Measurements from ENCODE around the gene ACAP1.

The ACAP1 gene

DNA sequence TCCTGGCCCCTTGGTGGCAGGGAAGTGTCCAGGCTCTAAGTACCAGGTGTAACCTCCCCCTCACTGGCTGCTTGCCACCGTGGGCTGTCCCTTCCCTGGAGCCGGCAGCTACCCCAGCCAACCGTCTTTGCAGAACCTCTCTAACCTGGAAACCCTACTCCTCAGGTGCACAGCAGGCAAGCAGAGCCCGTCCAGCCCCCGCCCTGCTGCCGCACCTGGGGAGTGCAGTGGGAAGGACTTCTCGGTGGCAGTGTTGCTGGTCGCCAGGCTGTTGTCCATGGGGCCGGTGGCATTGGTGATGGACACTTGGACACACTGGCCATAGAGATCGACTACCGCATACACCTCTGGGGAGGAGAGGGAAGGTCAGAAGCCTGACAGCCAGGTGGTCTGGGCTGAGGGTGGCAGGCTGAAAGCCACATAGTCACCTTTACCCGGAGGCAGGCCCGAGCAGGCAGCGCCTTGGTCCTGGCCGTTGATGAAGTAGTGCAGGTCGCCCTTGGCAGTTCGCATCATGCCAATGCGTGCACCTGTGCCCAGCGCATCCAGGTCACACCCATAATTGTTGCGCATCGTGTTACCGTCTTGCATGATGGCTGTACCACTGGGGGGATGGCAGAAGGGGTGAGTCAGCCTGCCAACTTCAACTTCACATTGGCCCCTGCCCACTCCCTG is 13.7 kb upstream of the ACAP1 start:
- H3K36me3 Mint-ChIP-seq (ENCODE audit: low read depth) = peaks cover 25% of the 10 kb centered on the region

DNA sequence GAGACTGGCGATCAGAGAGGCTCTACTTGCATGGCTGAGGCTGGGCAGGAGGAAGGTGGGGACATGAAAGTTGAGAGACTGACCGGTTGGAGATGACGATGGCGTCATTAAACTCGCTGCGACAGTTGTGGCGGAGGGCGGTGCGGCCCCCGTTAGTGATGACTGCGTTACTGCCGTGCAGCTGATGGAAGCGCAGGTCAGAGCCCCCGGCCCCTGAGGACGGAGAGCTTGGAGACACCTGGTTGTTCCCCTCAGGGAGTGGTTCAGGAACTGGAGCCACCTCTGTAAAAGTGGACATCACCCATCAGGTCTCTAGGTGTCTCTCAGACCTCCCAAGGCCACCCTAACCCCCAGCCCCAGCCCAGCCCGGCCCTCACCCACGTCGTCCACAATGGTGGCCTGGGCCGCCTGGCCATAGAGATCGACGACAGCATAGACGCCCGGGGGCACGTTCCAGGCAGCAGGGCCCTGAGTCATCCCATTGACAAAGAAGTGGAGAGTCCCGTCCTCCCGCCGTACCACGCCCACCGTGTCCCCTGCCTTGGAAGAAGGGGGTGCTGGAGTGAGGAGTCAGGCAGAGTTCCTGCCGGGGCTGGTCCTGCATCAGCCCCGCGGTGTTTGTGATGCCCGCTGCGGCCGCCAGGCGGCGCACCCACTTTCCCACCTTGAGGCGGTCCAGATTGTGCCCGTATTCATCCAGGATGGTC is 12.4 kb upstream of the ACAP1 start:
- Mint-ChIP-seq H3K27me3 (ENCODE audit: low read depth, poor library complexity) (no peaks in the 10 kb centered on the region), H3K4me3 (no peak overlapping the region), H3K4me1 (peaks cover 16% of the 10 kb centered on the region), H3K9me3 (no peaks in the 10 kb centered on the region), H3K27ac (no peak overlapping the region), H3K36me3 (ENCODE audit: low read depth) (peaks cover 19% of the 10 kb centered on the region)
- TF ChIP-seq CTCF (IDR thresholded peaks at IDR 0.05) = peak; percentile 90
- DNase-seq = peak; percentile 84

More for the DNA sequence above, 13.7 kb upstream of the ACAP1 start:
- no peak for TF ChIP-seq CTCF (IDR thresholded peaks at IDR 0.05)
- H3K27me3 Mint-ChIP-seq (ENCODE audit: low read depth, poor library complexity) = no peaks in the 10 kb centered on the region
- no peak overlapping the region for H3K4me3 Mint-ChIP-seq
- no peak for DNase-seq
- no peak overlapping the region for H3K27ac Mint-ChIP-seq
- no peaks in the 10 kb centered on the region for H3K9me3 Mint-ChIP-seq
- H3K4me1 Mint-ChIP-seq = peaks cover 3% of the 10 kb centered on the region

DNA sequence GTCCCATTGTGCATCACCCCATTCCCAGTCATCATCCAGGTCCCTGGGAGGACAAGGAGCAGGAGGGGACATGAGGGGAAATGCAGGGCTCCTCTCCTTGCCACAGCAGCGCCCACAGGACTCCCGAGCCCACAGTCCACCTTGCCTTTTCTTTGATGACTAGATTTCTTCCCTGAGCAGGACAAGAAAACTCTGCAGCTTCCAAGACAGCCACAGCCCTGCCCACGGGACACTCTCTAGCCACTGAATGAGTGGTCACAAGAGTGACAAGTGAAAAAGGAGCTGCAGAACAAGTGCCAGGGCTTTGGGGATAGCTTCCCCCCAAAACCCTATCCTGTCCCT is 11.9 kb upstream of the ACAP1 start:
- Mint-ChIP-seq H3K9me3 (no peaks in the 10 kb centered on the region), H3K4me1 (peaks cover 17% of the 10 kb centered on the region), H3K36me3 (ENCODE audit: low read depth) (peaks cover 18% of the 10 kb centered on the region), H3K27ac (no peak overlapping the region), H3K4me3 (no peak overlapping the region), H3K27me3 (ENCODE audit: low read depth, poor library complexity) (no peaks in the 10 kb centered on the region)
- DNase-seq = no peak
- TF ChIP-seq CTCF (IDR thresholded peaks at IDR 0.05) = no peak

DNA sequence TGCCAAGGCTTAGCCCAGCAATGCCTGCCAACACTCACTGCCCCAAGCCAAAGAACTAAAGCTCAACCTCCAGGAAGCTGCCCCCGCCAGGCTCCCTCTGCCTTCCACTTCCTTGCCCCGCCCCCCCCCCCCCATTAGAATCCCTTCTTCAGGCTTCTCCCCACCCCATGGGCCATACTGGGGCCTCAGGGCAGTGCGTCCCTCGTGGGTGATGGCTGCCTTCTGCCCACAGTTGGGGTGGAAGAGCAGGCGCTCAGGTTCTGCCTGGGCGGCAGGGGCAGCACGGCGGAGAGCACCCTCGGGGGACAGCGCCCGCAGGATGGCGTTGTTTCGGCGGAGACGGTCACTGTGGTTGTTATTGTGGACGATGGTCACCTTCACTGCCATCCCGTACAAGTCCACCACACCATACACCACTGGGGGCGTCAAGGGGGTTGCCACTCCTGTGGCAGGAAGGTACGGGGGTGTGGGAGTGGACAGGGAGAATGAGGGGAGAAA is 11.2 kb upstream of the ACAP1 start:
- H3K27me3 Mint-ChIP-seq (ENCODE audit: low read depth, poor library complexity) = no peaks in the 10 kb centered on the region
- no peak for DNase-seq
- peaks cover 18% of the 10 kb centered on the region for H3K36me3 Mint-ChIP-seq (ENCODE audit: low read depth)
- TF ChIP-seq CTCF (IDR thresholded peaks at IDR 0.05) = no peak
- no peak overlapping the region for H3K4me3 Mint-ChIP-seq
- H3K4me1 Mint-ChIP-seq = peaks cover 23% of the 10 kb centered on the region
- H3K9me3 Mint-ChIP-seq = no peaks in the 10 kb centered on the region
- no peak overlapping the region for H3K27ac Mint-ChIP-seq

DNA sequence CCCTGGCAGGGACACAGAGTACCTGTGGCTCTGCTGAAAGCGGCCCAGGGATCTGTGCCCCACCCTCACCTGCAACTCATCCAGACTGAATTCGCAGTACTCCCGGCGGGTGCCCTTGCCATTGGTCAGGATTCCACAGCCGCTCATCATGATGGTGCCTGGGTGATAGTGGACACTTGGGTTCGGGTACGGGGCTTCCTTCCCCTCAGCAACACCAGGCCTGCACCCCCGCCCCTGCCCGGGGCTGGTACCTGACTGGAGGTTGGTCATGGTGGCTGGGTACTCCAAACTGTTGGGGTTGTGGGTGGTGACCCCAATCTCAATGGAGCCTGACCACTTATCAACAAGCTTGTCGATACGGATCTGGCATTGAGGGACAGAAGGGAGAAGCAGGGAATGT is 10.1 kb upstream of the ACAP1 start:
- Mint-ChIP-seq H3K36me3 (ENCODE audit: low read depth) (peaks cover 14% of the 10 kb centered on the region), H3K4me1 (peaks cover 31% of the 10 kb centered on the region), H3K27ac (no peak overlapping the region), H3K9me3 (no peaks in the 10 kb centered on the region), H3K27me3 (ENCODE audit: low read depth, poor library complexity) (peaks cover 4% of the 10 kb centered on the region), H3K4me3 (no peak overlapping the region)
- no peak for DNase-seq
- TF ChIP-seq CTCF (IDR thresholded peaks at IDR 0.05) = no peak

Data from nephron progenitor cell (in vitro differentiated cells).